Left renal pelvis (tissue), 4 donors: ENCODE measurements around the gene FNDC3B. TPM values are rescaled to one million over a fixed set of nuclear protein-coding genes. Genes with fewer than 3 reads are reported as not detected.

Experiments
- DNase-seq, 4 donors: peaks; one replicate each; pipeline ENCODE4 v3.0.0-alpha.2; 2013; ENCODE audit warnings: low read depth in 4 of 4, low spot score in 3 of 4
- polyA plus RNA-seq, 4 donors: library from polyadenylated mRNA; unstranded; fragments of 120-200 nt; gene quantifications; one replicate each; pipeline ENCODE4 v1.2.1, GENCODE V29; 2013; ENCODE audit not compliant: insufficient read length in 4 of 4

Gene FNDC3B
- polyA plus RNA-seq, 4 donors, result 53.4 to 72.8 (median 68.4) TPM

DNA sequence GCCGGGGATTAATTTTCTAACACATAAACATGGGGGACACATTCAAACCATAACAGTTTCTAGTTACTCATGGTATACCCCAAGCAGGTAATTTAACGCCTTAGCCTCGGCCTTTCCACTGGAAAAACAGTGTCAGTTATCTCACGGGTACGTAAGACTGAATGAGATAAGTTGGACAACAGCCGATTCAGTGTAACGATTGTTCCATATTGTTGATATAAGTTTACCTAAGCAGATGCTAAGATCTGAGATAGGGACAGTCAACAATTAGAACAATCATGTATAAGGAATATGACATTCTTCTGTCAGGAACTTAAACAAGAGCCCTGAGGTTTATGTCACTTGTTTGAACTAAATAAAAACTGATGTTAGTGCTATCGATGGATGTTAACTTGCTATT is 278.1 kb downstream of the FNDC3B start:
- DNase-seq, result no peak

DNA sequence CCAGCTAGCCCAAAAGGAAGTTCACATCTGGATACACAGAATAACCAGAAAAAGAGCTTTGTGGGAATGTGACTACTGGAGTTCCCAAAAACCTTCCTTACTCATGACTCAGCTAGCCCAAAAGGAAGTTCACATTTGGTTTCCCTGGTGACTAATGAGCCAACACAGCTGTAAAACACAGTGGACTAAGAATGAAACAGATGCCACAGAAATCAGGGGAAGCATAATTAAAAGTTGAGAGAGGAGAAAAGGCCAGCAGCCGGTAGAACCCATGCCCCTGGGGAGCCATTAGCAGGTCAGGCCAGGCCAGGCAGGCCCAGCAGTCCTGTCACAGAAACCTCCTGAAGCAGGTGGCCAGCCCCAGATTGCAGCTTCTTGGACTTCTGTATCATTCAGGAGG is 278.6 kb downstream of the FNDC3B start:
- peak in 2 of 4 donors; percentile 39 to 51 for DNase-seq

DNA sequence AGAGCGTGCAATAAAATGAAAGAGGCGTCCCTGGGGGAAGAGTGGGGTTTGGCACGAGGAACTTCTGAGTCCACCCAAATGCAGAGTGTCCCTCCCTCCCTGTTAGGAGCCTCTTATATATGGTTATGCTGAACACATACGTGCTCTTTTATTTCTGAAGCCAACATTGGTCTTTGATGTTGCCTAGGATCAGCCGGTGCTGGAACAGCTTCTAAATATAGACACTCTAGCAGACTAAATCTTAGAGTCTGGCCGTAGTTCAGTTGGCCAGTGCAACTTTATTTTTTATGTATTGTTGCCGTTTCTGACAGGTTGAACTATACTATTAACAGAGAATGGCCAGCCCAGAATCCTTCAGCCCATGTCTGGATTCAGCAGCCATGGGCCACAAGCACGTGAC is 280.2 kb downstream of the FNDC3B start:
- DNase-seq, result no peak

DNA sequence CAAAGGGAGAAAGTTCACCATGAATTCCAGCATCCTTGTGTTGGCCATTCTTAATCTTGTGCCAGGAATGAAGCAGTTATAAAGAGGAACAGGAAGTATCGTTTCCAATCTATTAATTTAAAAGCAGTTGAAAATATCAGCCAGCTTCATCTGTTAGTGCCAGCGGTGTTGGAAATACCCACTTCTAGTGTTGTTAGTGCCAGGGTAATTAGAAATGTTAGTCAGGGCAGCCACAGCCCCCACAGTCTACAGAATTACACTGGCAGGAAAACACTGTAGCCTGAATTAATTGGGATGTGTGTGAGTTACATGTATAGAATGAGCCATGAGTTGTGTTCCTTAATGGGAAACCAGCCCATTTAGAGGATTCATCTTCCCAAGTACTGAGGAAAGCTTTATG is 281.1 kb downstream of the FNDC3B start:
- no peak for DNase-seq

DNA sequence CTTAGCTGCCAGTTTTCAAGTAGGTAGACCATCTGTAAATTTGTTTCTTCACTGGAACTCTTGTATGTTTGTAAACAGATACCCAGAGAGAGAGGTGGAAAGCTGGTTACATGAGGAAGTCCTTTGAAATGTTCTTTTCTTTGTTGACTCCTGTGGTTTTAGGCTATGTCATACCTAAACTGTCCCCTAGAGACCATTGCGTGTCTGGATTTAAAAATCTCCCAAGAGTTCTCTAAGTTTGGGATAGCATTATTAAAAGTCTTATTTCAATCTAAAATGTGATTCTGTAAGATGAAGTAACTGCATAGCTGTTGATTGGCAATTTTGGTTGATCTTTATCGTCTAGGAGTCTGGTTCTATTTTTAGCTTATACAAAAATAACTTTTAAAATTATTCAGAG is 281.7 kb downstream of the FNDC3B start:
- no peak for DNase-seq

DNA sequence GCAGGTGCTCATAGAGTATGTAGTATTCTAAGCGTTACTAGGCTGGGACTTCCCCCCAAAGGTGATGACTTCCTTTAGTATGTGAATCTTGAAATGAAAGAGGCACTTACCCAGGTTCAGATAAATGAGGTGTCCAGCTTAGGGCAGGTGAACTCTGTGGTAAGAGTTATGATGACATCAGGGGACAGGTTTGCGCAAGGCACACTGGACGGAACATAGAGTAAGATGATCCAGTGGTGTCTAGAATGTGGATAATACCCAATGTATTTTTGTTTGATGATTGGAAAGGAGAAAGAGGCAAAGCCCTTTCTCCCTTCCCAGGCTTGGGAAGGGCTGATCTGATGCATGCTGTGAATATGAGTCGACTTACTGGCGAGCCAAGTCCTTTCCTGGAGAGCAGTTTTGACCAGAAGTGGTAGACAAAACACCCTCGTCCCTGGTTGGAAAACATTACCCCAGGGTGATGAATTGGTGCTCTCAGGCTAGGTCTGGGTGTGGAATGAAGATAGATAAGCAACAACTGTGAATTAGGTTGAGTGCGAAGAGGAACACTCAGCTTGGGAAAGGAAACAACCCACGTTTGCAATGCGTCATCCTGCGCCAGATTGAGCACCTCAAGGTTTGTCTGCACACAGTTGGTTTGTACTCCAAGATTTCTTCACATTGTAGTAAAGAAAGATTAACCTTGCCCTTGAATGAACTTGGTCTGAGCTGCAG is 284.7 kb downstream of the FNDC3B start:
- DNase-seq, result no peak

DNA sequence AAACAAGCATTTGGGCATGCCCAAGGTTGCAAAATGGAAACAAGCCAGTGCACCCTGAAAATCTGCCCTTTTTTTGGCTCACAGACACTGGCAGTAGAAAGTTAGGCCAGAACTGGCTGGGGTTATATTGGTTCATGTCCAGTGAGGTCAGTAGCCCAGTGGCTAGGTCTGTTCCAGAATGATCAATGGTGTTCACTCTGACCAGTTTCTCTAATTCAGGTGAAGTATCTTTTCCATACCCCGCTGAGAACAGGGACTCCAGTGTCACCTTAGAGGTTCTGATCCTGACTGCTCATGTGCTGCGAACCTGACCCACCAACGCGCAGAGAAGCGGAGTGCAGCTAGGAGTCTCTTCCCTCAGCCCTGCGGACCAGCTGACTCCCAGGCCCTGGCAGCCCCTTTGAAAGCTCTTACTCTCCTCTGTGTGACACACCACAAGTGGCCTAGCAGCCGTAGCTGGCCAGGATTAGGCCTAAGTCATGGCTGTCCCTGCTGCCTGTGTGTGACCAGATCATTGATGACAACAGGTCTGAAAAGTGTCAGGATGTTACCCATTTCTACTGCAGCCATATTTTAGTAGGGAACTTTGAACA is 285.3 kb downstream of the FNDC3B start:
- no peak for DNase-seq

DNA sequence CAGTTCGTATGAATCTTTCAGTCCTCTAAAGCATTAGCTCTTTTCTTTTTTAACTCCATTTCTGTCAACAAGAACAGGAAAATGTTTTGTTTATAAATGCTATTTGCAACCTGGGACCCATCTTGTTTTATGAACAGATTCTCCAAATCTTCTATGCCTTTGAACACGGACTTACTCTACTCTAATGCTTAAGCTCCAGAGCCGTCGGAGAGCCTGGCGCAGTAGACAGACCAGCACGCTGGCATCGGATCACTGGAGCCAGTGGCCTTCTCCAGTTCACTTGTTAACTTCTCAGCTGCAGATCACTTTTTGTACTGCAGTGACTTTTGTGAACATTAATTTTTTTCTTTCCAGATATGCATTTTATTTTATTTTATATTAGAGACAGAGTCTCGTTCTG is 286.1 kb downstream of the FNDC3B start:
- DNase-seq, result no peak

DNA sequence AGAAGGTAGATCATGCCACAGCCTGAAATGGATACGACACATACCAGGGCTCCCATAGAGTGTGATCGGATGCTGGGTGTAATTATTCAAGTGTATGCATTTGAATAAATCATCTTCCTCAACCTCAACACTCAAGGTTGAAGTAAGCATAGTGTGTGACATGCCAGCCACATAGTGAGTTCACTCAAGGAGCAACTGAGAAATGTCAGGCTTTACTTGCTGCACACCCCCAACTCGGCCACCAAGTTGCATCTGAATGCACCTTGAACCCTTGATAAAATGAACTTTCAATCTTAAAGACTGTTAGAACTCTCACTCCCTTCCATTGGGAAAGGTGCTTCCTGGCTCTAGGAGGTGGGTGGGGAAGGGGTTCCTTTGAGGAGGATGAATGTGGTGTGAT is 287.6 kb downstream of the FNDC3B start:
- DNase-seq, result no peak

DNA sequence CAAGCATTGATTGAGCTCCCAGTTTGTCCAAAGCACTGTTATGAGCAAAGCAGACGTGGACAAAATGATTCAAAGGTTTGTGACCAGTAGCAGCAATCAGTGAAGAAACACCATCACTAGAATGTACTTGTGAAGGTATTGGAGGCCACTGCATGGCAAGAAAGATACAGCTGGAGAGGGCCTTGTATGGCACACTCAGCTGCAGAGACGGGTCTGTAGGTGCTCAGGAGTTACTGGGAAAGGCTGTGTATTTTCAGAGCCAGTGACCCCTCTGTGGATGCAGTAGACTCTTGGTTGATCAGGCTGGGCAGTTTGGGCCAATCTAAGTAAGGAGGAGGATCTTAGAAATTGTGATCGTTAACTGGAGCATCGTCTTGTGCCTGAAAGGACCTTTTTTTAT is 288.9 kb downstream of the FNDC3B start:
- DNase-seq, result no peak

DNA sequence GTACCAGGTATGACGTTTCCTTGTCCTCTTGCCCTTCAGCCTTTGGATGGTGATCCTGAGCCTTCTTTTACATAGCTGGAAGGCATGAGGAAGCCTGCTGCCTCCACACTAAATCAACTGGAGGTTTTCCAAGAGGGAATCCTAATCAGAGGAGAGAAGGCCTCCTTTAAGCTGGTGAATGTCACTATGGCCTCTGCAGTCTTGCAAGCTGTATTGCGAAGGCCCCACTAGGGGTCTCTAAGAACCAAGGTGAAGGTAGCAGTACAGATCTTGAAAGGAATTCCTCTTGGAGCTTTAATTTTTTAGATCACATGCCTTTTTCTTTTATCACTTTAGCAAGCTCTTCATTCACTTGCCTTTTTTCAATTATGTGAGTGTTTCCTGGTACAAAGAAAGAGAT is 289.7 kb downstream of the FNDC3B start:
- no peak for DNase-seq

DNA sequence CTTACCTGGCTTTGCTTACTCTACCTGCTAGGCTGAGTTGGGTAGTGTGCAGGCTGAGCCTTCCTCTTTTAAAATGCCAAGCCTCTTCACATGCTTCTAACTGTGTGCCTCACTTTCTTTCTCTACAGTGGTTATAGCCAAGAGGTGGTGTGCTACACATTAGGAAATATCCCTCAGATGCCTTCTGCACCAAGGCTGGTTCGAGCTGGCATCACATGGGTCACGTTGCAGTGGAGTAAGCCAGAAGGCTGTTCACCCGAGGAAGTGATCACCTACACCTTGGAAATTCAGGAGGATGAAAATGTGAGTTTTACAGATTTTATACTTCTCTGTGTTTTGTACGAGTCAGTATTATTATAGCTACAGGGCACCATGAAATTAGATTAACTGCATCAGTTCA is 291.0 kb downstream of the FNDC3B start:
- DNase-seq, result no peak

DNA sequence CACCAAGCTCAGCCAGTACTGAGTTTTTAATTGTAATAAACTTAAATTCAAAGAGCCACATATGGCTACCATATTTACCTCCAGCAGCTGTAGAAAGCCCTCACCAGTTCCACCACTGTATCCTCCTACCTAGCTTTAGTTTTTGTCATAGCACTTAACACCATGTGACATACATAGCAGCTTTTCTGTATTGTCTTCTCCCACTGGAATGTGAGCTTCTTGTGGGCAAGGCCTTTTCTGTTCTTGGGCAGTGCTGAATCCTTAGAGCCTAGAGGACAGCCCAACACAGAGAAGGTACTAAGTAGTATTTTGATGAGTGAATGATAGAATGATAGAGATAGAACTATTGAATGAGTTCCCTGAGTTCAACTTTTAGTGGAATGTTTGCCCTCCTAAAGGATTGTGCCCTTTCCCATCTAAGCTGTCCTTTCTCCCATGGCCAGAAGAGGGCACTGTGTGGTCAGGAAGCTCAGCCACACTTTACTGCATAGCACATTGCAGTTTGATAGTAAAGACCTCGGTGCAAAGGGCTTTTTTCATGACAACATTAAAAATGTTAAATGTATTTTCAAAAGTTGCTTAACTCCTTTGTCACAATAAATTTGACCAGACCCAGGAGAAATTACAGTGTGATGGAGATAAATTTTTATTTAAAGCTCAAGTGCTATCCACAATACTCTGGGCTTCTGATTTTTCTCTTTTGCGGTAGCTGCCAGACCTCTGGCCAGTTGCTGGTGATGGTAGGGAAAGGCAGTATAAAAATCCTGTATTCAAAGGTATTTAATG is 293.1 kb downstream of the FNDC3B start:
- peak in 3 of 4 donors; percentile 33 to 57 (median 44) for DNase-seq

DNA sequence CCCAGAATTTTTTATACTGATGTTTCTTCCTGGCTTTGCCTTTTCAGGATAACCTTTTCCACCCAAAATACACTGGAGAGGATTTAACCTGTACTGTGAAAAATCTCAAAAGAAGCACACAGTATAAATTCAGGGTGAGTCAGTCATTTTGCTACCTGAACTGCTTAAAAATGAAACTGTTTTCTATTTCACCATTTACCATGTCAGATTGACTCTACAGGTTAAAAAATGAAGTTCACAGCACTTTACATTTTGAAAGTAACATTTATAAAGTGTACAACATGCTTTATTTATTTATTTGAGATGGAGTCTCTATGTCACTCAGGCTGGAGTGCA is 293.6 kb downstream of the FNDC3B start:
- no peak for DNase-seq

DNA sequence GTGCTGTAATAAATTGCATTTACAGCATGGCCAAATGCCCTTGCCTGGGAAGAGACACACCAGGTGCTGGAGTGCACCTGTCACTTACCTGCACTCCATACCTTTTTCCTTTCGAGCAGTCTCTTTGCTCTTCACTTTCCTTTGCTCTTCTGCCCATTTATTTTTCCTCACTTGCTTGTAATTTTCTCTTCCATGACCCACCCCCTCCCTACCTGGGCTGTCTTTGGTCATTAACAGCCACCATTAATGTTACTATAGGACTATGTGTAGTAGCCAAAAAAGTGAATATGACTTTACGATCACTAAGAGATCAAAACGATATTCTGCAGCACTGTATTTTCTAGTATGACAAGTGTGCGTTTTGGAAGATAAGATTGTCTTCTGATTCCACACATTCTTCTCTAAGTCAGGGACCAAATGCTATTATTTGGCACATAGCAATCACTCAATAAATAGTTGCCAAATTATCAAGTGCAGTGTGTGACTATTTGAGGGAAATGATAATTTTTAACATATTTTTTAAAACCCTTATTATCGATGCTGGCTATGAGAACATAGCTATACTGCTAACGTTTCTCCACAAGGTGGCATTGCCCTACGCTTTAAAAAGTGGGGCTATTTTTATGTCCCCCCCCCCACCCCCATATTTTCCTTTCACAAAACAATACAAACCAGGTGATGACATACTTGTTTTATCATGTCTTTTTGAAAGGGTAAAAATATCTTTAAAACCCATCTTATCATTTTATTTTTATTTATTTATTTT is 294.5 kb downstream of the FNDC3B start:
- DNase-seq, result no peak

DNA sequence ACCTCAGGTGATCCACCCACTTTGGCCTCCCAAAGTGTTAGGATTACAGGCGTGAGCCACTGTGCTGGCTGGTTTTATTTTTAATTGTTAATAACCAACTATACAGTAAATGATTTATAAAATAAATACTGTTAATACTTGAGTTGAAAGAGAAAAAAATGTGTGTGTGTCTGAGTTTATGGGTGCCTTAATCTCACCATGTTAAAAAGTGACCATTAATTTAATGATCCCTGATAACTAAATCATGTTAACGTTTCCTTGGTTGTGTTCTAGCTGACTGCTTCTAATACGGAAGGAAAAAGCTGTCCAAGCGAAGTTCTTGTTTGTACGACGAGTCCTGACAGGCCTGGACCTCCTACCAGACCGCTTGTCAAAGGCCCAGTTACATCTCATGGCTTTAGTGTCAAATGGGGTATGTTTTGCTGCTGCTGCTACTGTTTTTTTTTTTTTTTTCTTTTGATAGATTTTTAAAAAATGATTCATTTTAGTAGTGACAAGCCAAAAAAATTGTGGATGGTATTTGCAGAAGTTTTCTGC is 295.4 kb downstream of the FNDC3B start:
- DNase-seq, result no peak

DNA sequence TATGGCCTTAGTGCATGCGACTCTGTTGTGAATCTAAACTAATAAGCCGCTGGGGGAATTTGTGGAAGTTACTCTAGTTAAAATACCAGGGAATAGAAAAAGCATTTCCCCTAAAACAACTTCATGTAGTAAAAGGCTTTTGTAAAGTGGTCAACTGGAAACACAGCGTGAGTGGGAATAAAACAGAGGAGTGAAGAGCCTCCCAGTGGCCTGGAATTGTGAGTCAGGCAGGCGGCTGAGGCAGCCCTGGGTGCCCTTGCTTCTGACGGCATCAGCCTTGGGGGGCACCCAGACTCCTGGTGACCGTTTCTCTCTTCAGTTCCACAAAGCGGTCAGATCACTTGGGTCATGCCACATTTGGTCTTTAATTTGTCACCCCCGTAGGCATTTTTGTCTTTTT is 300.5 kb downstream of the FNDC3B start:
- DNase-seq, result no peak

DNA sequence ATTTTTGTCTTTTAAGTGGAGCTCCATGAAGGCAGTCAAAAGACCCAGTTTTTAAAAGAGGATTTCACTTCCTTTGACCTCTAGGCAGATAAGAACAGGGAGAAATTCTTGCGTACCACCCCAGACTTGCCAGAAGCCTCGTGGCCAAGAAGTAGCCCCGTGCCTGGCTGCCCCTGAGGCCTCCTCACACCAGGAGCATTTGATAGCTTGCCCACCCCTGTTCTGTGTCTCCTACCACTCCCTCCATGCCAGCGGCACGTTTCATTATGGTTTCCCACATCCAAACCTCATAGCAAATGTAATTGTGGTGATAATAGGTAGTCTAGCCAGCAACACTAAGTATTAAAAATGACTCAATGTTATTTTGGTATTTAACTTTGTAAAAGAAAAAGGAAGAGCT is 301.2 kb downstream of the FNDC3B start:
- DNase-seq, result no peak

DNA sequence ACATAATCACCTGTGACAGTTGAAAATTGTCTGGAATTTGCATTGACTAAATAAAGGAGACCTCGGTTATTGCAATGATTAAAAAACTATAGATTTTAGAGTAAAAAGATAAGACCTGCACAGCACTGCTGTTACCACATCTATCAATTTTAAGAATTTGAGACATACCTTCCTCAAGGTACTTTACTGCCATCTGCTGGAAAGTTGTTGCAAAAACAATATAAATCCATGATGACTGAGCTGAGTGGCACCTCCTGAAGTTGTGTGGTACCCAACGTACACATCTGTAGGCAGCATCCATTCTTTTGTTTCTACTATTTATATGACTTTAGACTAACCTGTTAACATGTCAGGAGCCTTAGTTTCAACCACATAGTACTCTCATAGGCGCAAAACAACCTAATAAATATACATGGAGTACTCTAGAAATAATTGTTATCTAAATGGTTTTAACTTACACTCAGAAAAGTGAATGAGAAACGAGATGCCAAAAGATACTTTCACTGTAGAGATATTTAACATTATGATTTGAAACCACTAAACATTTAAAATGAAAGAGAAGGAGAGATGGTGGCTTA is 302.2 kb downstream of the FNDC3B start:
- peak in 3 of 4 donors; percentile 27 to 51 (median 30) for DNase-seq

DNA sequence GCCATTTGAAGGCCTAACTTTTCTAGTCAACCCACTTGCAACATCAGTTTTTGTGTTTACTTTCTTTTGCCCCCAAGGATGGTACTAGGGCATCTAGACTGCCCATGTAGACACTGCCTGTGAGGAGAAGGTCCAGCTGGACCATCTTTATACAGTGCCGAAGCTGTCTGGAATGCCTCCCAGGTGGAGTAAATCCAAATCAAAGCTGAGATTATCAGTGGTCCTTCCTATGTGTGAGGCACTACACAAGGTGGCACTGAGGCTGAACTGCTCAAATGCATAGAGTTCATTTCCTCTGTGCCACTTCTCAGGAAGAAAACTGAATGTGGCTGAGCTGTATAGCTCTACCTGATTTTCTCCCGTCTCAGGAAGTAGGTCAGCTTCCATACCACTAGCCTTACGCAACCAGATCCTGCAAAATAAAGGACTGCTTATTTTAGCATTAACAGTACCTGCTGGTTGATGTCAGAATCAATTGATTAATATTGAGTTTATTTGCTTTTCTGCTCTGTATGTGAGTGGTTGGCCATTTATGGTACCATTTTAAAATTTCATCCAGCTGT is 302.8 kb downstream of the FNDC3B start:
- no peak for DNase-seq
